ENCODE measurements around the gene CAP2. TPM values are rescaled to one million over a fixed set of nuclear protein-coding genes. Genes with fewer than 3 reads are reported as not detected.

CAP2 gene, protein sequence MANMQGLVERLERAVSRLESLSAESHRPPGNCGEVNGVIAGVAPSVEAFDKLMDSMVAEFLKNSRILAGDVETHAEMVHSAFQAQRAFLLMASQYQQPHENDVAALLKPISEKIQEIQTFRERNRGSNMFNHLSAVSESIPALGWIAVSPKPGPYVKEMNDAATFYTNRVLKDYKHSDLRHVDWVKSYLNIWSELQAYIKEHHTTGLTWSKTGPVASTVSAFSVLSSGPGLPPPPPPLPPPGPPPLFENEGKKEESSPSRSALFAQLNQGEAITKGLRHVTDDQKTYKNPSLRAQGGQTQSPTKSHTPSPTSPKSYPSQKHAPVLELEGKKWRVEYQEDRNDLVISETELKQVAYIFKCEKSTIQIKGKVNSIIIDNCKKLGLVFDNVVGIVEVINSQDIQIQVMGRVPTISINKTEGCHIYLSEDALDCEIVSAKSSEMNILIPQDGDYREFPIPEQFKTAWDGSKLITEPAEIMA
- 9.3 TPM for total RNA-seq
- long read RNA-seq, transcript CAP2-201 (13 exons, 3,316 nt) = major isoform, 28 of 45 reads
- long read RNA-seq, partial matches to known transcripts = 5 of 45 reads
- long read RNA-seq, other reads (novel, unspliced or antisense) = 11 of 45 reads

GRCh38 chr6:17392978-17393891 is at the start of gene CAP2:
Gene CAP2, plus strand, starts transcription at chr6:17393595. Its CDS starts 27,961 bp downstream, at chr6:17421556.
- DNase-seq (ENCODE audit: low spot score) = no peak

- DNase-seq (ENCODE audit: low spot score) = no peak
Observed at GRCh38 chr6:17347012-17347411, 46.4 kb upstream of the CAP2 start.

GRCh38 chr6:17349427-17349826 is 44.0 kb upstream of the CAP2 start:
- no peak for DNase-seq (ENCODE audit: low spot score)

- DNase-seq (ENCODE audit: low spot score) = no peak
Observed at GRCh38 chr6:17352302-17352701, 41.1 kb upstream of the CAP2 start.

GRCh38 chr6:17353440-17354175 is 39.8 kb upstream of the CAP2 start:
- DNase-seq (ENCODE audit: low spot score) = no peak

DNA sequence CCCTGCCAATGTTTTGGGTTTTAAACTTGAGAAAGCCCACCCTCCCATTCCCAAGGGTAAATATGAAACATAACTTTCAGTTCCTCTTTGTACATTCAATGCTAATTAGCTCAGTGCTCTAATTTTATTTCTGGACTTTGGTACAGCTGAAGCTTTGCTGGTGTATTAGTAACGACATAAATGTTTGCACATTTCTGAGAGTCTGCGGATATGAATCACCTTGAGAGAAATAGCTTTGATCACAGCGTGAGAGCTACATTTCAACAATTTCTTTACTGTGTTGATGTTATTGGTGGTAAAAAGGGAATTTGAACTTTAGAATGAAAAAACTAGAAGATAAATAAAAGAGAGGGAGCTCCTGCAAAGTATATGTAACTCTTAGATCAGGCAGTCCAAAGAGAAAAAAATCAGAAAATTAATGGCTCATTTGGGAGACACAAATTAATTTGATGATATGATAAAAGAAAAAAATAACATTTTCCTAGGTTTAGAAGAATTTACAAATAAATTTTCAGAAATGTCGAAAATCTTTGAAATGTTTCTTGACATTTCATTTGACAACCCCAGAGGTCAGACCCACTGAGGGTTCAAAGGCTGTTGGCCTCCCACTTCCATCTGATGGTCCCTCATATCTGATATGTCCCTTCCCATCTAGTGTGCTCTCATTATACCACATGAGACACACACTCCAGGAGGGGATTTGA is 38.5 kb upstream of the CAP2 start:
- DNase-seq (ENCODE audit: low spot score) = no peak

DNA sequence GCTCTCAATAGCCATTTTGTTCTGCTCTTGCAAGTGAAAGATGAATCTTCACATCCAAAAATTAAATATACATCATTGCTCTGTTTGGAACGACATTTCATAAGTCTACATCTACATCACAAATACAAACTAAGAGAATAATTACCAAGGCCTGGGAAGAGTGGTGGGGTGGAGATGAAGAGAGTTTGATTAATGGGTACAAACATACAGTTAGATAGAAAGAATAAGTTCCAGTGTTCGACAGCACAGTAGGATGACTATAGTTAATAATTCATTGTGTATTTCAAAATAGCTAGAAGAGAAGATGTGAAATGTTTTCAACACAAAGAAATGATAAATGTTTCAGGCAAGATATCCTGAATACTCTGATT is 38.0 kb upstream of the CAP2 start:
- no peak for DNase-seq (ENCODE audit: low spot score)

GRCh38 chr6:17358515-17358914 is 34.9 kb upstream of the CAP2 start:
- DNase-seq (ENCODE audit: low spot score) = no peak

GRCh38 chr6:17360564-17360963 is 32.8 kb upstream of the CAP2 start:
- DNase-seq (ENCODE audit: low spot score) = no peak

DNA sequence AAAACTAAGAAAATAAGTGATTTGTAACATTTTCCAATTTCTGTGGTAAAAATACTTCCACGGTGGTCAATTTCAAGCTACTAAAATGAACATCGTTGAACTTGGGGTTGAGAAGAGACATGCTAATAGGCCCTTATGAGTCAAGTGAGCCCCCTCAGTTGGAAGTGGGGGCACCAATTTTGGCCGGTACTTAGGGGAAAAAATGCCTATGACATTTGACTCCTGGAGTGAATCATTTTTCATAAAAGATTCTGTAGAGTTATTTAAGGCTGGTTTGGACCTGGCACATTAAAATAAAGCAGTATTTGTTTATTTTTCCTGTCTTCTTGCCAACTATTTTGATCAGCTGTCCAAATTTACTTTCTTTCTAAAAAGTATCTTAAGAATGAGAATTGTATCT is 32.4 kb upstream of the CAP2 start:
- no peak for DNase-seq (ENCODE audit: low spot score)

GRCh38 chr6:17365961-17366360 is 27.4 kb upstream of the CAP2 start:
- no peak for DNase-seq (ENCODE audit: low spot score)

DNA sequence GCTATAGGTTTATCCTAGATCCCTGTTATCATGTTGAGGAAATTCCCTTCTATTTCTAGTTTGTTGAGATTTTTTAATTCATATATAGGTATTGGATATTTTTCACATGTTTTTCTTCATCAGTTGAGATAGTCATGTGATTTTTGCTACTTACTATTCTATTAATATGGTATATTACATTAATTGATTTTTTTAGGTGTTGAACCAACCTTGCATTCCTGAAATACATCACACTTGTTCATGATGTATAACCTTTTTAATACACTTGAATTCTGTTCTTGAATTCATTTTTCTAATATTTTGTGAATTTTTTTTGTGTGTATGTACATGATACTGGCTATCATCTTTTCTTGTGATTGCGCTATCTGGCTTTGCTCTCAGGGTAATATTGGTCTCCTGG is 25.5 kb upstream of the CAP2 start:
- DNase-seq (ENCODE audit: low spot score) = no peak

DNA sequence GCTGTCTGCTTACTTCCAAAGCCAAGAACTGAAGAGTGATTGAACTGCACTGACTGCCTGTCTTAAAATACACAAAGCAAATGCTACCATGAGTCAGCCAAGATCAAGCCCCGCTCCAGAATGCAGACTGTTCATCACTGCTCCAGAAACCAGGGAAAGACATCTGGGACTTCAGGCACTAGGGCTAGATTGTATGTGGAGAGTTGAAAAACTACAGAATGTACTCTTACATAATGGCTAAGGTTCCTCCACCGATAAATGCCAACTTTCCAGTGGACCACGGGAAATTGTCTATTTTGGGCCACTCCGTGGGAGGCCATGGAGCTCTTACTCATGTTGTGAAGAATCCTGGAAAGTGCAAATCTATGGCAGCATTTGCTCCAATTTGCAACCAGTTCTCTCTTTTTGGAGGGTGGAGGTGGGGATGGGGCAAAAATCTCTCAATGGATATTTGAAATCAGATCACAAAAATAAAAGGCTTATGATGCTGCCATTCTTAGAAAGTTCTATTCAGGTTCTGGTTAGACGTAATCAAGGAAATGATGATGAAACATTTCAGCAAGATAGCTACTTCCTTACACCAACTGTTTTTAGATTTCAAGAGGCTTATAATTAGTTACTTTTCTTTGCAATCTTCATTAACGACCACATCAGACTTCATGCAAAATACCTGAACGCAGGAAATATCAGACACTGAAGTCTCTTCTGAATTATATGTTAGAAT is 11.8 kb upstream of the CAP2 start:
- DNase-seq (ENCODE audit: low spot score) = no peak

DNA sequence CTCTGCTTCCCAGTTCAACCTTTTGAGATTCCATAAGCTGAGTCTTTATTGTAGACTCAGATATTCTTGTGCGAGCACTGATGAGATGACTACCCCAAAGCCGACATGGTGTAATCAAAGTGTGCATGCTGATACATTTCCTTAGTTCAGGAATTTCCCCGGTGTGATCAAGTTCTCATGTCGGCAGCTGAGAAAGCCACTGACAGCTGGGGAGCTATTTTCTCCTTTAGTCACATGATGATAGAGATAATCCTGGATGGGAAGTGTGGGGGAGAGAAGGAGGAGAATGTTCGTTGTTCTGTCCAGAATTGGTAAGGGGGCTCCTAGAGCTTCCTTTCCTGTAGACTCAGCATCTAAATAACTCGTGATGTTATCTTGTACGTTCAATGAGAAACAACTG is 7.7 kb upstream of the CAP2 start:
- no peak for DNase-seq (ENCODE audit: low spot score)

GRCh38 chr6:17388365-17388764 is 5.0 kb upstream of the CAP2 start:
- DNase-seq (ENCODE audit: low spot score) = no peak

DNA sequence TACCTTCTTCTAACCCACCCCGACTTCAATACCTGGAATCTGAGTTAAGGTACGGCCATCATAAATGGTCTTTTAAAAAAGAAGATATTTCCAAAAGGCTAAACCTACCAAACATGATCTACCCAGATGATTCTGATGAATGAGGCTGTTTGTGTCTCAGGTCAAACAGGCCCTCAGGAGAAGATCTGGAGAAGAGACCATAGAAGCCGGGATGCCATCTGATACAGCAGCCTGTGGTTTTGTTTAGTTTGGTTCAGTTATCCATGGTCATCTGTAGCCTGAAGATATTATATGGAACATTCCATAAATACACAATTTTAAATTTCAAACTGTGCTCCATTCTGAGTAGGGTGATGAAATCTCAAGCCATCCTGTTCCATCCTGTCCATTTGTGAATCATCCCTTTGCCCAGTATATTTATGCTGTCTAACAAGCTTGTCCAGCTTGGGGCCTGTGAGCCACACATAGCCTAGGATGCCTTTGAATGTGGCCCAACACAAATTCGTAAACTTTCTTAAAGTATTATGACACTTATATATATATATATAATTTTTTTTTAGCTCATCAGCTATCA is 4.0 kb upstream of the CAP2 start:
- no peak for DNase-seq (ENCODE audit: low spot score)

GRCh38 chr6:17390276-17390675 is 3.1 kb upstream of the CAP2 start:
- no peak for DNase-seq (ENCODE audit: low spot score)

DNA sequence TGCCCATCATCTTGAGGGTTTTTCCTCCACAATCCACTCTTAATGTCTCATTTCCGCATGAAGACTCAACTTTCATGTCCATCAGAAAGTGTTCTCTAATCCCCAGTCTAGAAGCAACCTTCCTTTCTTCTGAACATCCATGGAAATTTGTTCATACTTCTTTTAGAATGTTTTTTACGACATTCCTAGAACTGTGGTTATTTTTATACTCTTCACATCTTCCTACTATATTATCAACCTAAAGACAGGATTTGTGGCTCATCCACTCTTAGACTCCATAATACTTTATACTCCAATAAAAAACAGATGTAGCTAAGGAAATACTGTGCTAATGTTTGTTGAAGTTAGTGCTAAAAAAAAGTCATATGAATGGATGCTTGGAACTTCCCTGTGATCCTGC is 1.4 kb upstream of the CAP2 start:
- no peak for DNase-seq (ENCODE audit: low spot score)

GRCh38 chr6:17393892-17394631 is 667 bp downstream of the CAP2 start:
- DNase-seq (ENCODE audit: low spot score) = no peak

Data from mesenteric fat pad (tissue), 1 donor.